ENCODE results near the gene ATP5MC2.
"Not testable (repeated sequence)": the region's sequence is repeated elsewhere in the genome, so short reads cannot be mapped to it uniquely, and the experiment has no call there.

ATP5MC2 gene

DNA sequence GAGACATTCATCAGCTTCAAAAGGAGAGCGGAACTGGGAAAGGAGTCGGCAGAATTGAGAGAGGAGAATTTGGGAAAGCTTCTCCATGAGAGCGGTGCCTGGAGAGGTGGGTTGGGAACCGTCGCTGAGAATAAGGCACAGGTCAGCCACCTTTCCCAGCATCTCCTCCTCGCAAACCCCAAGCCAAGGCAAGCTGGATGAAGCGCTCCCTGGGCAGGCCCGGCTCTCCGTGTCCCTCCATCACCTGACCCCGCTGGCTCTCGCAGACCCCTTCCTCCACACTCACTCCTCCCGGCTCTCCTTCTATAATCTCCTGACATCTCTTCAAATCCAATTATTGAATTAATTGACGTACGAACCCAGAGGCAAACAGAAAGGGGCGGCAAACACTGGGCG lies 18.9 kb upstream of the ATP5MC2 start:
- TF ChIP-seq, protein P1, sequence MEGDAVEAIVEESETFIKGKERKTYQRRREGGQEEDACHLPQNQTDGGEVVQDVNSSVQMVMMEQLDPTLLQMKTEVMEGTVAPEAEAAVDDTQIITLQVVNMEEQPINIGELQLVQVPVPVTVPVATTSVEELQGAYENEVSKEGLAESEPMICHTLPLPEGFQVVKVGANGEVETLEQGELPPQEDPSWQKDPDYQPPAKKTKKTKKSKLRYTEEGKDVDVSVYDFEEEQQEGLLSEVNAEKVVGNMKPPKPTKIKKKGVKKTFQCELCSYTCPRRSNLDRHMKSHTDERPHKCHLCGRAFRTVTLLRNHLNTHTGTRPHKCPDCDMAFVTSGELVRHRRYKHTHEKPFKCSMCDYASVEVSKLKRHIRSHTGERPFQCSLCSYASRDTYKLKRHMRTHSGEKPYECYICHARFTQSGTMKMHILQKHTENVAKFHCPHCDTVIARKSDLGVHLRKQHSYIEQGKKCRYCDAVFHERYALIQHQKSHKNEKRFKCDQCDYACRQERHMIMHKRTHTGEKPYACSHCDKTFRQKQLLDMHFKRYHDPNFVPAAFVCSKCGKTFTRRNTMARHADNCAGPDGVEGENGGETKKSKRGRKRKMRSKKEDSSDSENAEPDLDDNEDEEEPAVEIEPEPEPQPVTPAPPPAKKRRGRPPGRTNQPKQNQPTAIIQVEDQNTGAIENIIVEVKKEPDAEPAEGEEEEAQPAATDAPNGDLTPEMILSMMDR (IDR thresholded peaks at IDR 0.05) = no peak
- no peak for TF ChIP-seq ZFX (IDR thresholded peaks at IDR 0.05; ENCODE audit: borderline replicate concordance)
- no peak overlapping the region for H3K27ac ChIP-seq

DNA sequence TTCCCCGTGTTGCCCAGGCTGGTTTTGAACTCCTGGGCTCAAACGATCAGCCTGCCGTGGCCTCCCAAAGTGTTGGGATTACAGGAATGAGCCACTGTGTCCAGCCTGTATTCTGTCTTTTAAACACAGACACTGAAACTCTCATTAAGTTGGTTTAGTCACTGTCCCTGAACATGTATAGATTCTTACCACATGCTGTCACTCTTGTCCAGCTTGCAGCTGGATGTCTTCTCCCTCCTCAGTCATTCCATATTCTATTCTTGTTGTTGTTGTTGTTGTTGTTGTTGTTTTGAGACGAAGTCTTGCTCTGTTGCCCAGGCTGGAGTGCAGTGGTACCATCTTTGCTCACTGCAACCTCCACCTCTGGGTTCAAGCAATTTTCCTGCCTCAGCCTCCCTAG lies 12.3 kb upstream of the ATP5MC2 start:
- no peak overlapping the region for H3K27ac ChIP-seq
- TF ChIP-seq, protein P1 (IDR thresholded peaks at IDR 0.05) = no peak
- no peak for TF ChIP-seq ZFX (IDR thresholded peaks at IDR 0.05; ENCODE audit: borderline replicate concordance)

DNA sequence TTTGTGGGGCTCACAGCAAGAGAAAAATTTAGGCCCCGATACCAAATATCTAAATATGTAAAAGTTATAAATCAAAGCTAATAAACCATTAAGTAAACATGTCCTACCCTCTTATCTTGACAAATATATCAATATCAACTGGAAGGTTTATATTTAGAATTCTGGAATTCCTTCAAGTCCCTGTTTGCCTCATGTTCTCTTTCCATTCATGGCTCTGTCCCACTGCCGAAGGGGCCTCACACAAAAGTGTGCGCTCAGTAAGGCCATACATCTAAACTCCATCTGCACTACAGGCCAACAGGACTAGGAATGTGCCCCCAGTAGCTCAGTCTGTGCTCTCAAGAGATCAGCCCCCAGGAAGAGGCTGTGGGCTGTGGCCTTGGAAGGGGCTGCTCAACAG lies 10.6 kb upstream of the ATP5MC2 start:
- TF ChIP-seq, protein P1 (IDR thresholded peaks at IDR 0.05) = no peak
- no peak for TF ChIP-seq ZFX (IDR thresholded peaks at IDR 0.05; ENCODE audit: borderline replicate concordance)
- H3K27ac ChIP-seq = no peak overlapping the region

DNA sequence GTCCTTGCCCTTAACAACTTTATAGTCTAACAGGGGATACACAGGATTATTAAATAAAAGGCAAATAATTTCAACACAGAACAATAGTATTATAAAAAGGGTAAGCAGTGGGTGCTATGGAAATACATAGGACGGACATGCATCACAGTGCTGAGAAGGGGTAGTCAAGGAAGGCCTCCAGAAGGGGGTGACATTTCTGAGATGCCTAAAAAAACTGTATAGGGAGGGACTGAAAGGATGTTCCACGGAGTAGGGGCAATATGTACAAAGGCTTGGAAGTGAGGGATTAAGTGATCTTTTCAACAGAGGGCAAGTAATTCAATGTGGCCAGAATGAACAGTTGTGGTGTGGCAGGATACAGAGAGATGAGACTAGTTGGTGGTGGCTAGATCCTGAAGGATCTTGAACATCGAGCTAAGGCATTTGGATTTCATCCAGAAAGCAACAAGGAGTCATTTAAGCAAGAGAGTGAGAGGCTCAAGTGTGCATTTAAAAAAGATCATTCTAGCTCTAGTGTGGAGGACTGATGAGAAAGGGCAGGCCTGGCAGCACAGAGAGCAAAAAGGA lies 8.9 kb upstream of the ATP5MC2 start:
- no peak overlapping the region for H3K27ac ChIP-seq
- no peak for TF ChIP-seq ZFX (IDR thresholded peaks at IDR 0.05; ENCODE audit: borderline replicate concordance)
- TF ChIP-seq, protein P1 (IDR thresholded peaks at IDR 0.05) = no peak

DNA sequence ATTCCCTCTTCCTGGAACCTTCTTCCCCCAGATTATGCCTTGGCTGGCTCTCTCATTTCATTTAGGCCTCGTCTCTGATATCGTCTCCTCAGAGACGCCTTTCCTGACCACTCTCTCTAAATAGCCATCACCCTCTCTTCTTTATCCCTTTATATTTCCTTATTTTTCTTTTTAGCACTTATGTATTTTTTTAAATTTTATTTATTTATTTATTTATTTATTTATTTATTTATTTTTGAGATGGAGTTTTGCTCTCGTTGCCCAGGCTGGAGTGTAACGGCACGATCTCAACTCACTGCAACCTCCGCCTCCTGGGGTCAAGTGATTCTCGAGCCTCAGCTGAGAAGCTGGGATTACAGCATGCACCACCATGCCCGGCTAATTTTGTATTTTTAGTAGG lies 8.1 kb upstream of the ATP5MC2 start:
- TF ChIP-seq, protein P1 (IDR thresholded peaks at IDR 0.05) = no peak
- no peak for TF ChIP-seq ZFX (IDR thresholded peaks at IDR 0.05; ENCODE audit: borderline replicate concordance)
- H3K27ac ChIP-seq = no peak overlapping the region

DNA sequence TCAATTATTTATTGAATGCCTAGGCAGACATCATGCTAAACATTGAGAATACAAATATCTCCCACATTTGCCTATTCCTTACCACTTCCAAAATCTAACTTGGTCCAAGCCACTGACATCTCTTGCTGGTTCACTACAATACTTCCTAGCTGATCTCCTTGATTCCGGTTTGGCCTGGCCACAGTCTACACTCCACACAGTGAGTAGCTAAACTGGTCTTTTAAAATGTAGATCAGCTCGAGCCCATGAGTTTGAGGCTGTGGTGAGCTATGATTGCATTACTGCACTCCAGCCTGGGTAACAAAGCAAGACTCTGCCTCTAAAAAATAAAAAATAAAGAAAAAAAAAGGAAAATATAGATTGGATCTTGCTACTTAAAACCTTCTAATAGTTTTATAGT lies 7.6 kb upstream of the ATP5MC2 start:
- TF ChIP-seq ZFX (IDR thresholded peaks at IDR 0.05; ENCODE audit: borderline replicate concordance) = no peak
- TF ChIP-seq, protein P1 (IDR thresholded peaks at IDR 0.05) = no peak
- H3K27ac ChIP-seq = no peak overlapping the region

DNA sequence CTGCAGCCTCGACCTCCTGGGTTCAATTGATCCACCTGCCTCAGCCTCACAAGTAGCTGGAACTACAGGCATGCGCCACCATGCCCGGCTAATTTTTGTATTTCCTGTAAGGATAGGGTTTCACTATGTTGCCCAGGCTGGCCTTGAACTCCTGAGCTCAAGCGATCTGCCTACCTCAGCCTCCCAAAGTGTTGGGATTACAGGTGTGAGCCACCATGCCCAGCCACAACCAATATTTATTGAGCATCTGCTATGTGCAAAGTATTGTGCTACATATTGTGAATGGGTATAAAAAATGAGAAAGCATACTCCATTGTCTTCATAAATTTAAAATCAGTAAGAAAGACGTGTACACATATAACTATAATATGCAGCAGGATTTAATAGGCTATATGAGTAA lies 4.2 kb upstream of the ATP5MC2 start:
- H3K27ac ChIP-seq = not testable (repeated sequence)

DNA sequence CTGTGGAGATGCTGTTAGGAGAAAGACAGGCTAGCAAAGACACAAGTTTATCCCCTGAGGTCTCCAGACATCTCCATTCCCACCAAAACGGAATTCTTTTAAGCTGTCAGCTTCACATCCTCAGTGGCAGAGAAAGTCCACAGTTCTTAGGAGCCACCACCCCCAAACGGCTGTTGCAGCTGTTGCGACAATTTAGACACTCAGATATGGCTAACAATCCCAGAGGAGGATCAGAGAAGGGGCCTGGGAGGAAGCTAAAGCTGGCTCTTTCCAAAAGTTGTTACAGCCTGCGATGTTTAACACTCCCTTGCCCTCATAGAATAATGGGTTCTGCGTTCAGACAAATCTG lies 1.9 kb upstream of the ATP5MC2 start:
- TF ChIP-seq, protein P1 (IDR thresholded peaks at IDR 0.05) = no peak
- no peak for TF ChIP-seq ZFX (IDR thresholded peaks at IDR 0.05; ENCODE audit: borderline replicate concordance)
- H3K27ac ChIP-seq = no peak overlapping the region
